ENCODE results near the gene SEC16A.

The SEC16A gene

GRCh38 chr9:136497916-136498695 lies 15.3 kb upstream of the SEC16A start:
- no peak overlapping the region for H3K27ac ChIP-seq (ENCODE audit: low read length)
- H3K4me3 ChIP-seq (ENCODE audit: low read depth in 1 of 2, low read length in 2 of 2), result no peak overlapping the region
- H3K4me1 ChIP-seq (ENCODE audit: control insufficient read depth in 1 of 2, insufficient read depth in 2 of 2, low read length in 2 of 2), result peaks cover 0 to 5% of the 10 kb centered on the region in 2 donors
- no peaks in the 10 kb centered on the region for H3K27me3 ChIP-seq (ENCODE audit: low read depth, low read length)
- H3K36me3 ChIP-seq (ENCODE audit: control insufficient read depth in 1 of 2, insufficient read depth in 2 of 2, low read length in 2 of 2), result peaks cover 11 to 81% of the 10 kb centered on the region in 2 donors
- H3K9me3 ChIP-seq (ENCODE audit: control insufficient read depth in 1 of 2, low read length in 2 of 2), result no peaks in the 10 kb centered on the region

- H3K4me1 ChIP-seq (ENCODE audit: control insufficient read depth in 1 of 2, insufficient read depth in 2 of 2, low read length in 2 of 2), result peaks cover 0 to 5% of the 10 kb centered on the region in 2 donors
- peaks cover 11 to 70% of the 10 kb centered on the region in 2 donors for H3K36me3 ChIP-seq (ENCODE audit: control insufficient read depth in 1 of 2, insufficient read depth in 2 of 2, low read length in 2 of 2)
- no peaks in the 10 kb centered on the region for H3K9me3 ChIP-seq (ENCODE audit: control insufficient read depth in 1 of 2, low read length in 2 of 2)
- H3K4me3 ChIP-seq (ENCODE audit: low read depth in 1 of 2, low read length in 2 of 2), result no peak overlapping the region
- no peak overlapping the region for H3K27ac ChIP-seq (ENCODE audit: low read length)
- H3K27me3 ChIP-seq (ENCODE audit: low read depth, low read length), result no peaks in the 10 kb centered on the region
Measured at GRCh38 chr9:136496801-136497620, 14.2 kb upstream of the SEC16A start.

DNA sequence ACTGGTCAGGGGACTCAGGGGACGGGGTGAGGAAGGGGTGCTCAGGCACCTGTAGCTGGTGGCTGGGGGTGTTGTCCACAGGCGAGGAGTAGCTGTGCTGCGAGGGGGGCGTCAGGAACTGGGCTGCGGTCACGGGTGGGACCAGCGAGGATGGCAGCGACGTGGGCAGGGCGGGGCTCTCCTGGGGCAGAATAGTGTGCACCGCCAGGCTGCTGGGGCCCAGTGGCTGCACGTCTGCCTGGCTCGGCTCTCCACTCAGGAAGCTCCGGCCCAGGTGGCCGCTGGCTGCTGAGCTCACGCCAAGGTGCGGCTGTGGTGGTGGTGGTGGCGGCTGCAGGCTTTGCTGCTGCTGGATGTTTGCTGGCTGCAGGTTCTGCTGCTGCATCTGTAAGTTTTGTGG lies 13.3 kb upstream of the SEC16A start:
- Histone ChIP-seq H3K27ac (ENCODE audit: low read length) (no peak overlapping the region), H3K27me3 (ENCODE audit: low read depth, low read length) (no peaks in the 10 kb centered on the region), H3K36me3 (ENCODE audit: control insufficient read depth in 1 of 2, insufficient read depth in 2 of 2, low read length in 2 of 2) (peaks cover 11 to 62% of the 10 kb centered on the region in 2 donors), H3K9me3 (ENCODE audit: control insufficient read depth in 1 of 2, low read length in 2 of 2) (no peaks in the 10 kb centered on the region), H3K4me1 (ENCODE audit: control insufficient read depth in 1 of 2, insufficient read depth in 2 of 2, low read length in 2 of 2) (peaks cover 0 to 5% of the 10 kb centered on the region in 2 donors), H3K4me3 (ENCODE audit: low read depth in 1 of 2, low read length in 2 of 2) (no peak overlapping the region)

GRCh38 chr9:136495238-136495800 lies 12.5 kb upstream of the SEC16A start:
- H3K27me3 ChIP-seq (ENCODE audit: low read depth, low read length), result no peaks in the 10 kb centered on the region
- H3K9me3 ChIP-seq (ENCODE audit: control insufficient read depth in 1 of 2, low read length in 2 of 2), result no peaks in the 10 kb centered on the region
- no peak overlapping the region for H3K27ac ChIP-seq (ENCODE audit: low read length)
- H3K4me3 ChIP-seq (ENCODE audit: low read depth in 1 of 2, low read length in 2 of 2), result no peak overlapping the region
- H3K36me3 ChIP-seq (ENCODE audit: control insufficient read depth in 1 of 2, insufficient read depth in 2 of 2, low read length in 2 of 2), result peaks cover 11 to 53% of the 10 kb centered on the region in 2 donors
- H3K4me1 ChIP-seq (ENCODE audit: control insufficient read depth in 1 of 2, insufficient read depth in 2 of 2, low read length in 2 of 2), result peaks cover 0 to 5% of the 10 kb centered on the region in 2 donors

GRCh38 chr9:136494531-136495215 lies 11.8 kb upstream of the SEC16A start:
- no peaks in the 10 kb centered on the region for H3K27me3 ChIP-seq (ENCODE audit: low read depth, low read length)
- H3K4me3 ChIP-seq (ENCODE audit: low read depth in 1 of 2, low read length in 2 of 2), result no peak overlapping the region
- peaks cover 0 to 5% of the 10 kb centered on the region in 2 donors for H3K4me1 ChIP-seq (ENCODE audit: control insufficient read depth in 1 of 2, insufficient read depth in 2 of 2, low read length in 2 of 2)
- peaks cover 11 to 47% of the 10 kb centered on the region in 2 donors for H3K36me3 ChIP-seq (ENCODE audit: control insufficient read depth in 1 of 2, insufficient read depth in 2 of 2, low read length in 2 of 2)
- H3K9me3 ChIP-seq (ENCODE audit: control insufficient read depth in 1 of 2, low read length in 2 of 2), result no peaks in the 10 kb centered on the region
- no peak overlapping the region for H3K27ac ChIP-seq (ENCODE audit: low read length)

GRCh38 chr9:136494012-136494411 lies 11.2 kb upstream of the SEC16A start:
- Histone ChIP-seq H3K27me3 (ENCODE audit: low read depth, low read length) (no peaks in the 10 kb centered on the region), H3K9me3 (ENCODE audit: control insufficient read depth in 1 of 2, low read length in 2 of 2) (no peaks in the 10 kb centered on the region), H3K27ac (ENCODE audit: low read length) (no peak overlapping the region), H3K4me3 (ENCODE audit: low read depth in 1 of 2, low read length in 2 of 2) (no peak overlapping the region), H3K4me1 (ENCODE audit: control insufficient read depth in 1 of 2, insufficient read depth in 2 of 2, low read length in 2 of 2) (peaks cover 0 to 5% of the 10 kb centered on the region in 2 donors), H3K36me3 (ENCODE audit: control insufficient read depth in 1 of 2, insufficient read depth in 2 of 2, low read length in 2 of 2) (peaks cover 6 to 40% of the 10 kb centered on the region in 2 donors)

- H3K27ac ChIP-seq (ENCODE audit: low read length), result no peak overlapping the region
- H3K27me3 ChIP-seq (ENCODE audit: low read depth, low read length), result no peaks in the 10 kb centered on the region
- peaks cover 3 to 36% of the 10 kb centered on the region in 2 donors for H3K36me3 ChIP-seq (ENCODE audit: control insufficient read depth in 1 of 2, insufficient read depth in 2 of 2, low read length in 2 of 2)
- H3K4me1 ChIP-seq (ENCODE audit: control insufficient read depth in 1 of 2, insufficient read depth in 2 of 2, low read length in 2 of 2), result peaks cover 0 to 5% of the 10 kb centered on the region in 2 donors
- no peaks in the 10 kb centered on the region for H3K9me3 ChIP-seq (ENCODE audit: control insufficient read depth in 1 of 2, low read length in 2 of 2)
- no peak overlapping the region for H3K4me3 ChIP-seq (ENCODE audit: low read depth in 1 of 2, low read length in 2 of 2)
Measured at GRCh38 chr9:136493567-136493971, 10.7 kb upstream of the SEC16A start.

- Histone ChIP-seq H3K9me3 (ENCODE audit: control insufficient read depth in 1 of 2, low read length in 2 of 2) (no peaks in the 10 kb centered on the region), H3K4me1 (ENCODE audit: control insufficient read depth in 1 of 2, insufficient read depth in 2 of 2, low read length in 2 of 2) (peaks cover 0 to 5% of the 10 kb centered on the region in 2 donors), H3K27me3 (ENCODE audit: low read depth, low read length) (no peaks in the 10 kb centered on the region), H3K4me3 (ENCODE audit: low read depth in 1 of 2, low read length in 2 of 2) (no peak overlapping the region), H3K27ac (ENCODE audit: low read length) (no peak overlapping the region), H3K36me3 (ENCODE audit: control insufficient read depth in 1 of 2, insufficient read depth in 2 of 2, low read length in 2 of 2) (peaks cover 0 to 30% of the 10 kb centered on the region in 2 donors)
Measured at GRCh38 chr9:136492978-136493522, 10.2 kb upstream of the SEC16A start.

DNA sequence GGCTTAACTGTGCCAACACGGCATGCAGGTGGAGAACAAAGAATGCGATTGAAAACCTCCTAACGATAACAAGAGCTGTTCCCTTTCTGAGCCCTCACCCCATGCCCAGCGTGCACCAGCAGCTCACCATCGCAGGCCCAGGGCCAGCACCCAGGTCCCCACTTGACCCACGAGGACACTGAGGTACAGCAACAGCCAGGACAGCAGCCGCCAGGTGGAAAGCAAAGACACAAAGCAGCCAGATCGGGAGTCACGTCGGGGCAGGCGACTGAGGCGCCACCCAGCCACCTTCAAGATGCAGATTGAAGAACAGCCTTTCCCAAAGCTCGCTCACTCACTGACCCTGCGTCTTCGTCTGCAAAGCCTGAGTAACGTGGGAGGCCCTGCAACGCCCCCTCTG lies 6.9 kb upstream of the SEC16A start:
- no peaks in the 10 kb centered on the region for H3K27me3 ChIP-seq (ENCODE audit: low read depth, low read length)
- H3K36me3 ChIP-seq (ENCODE audit: control insufficient read depth in 1 of 2, insufficient read depth in 2 of 2, low read length in 2 of 2), result peaks cover 0 to under 1% of the 10 kb centered on the region in 2 donors
- no peak overlapping the region for H3K27ac ChIP-seq (ENCODE audit: low read length)
- H3K4me3 ChIP-seq (ENCODE audit: low read depth in 1 of 2, low read length in 2 of 2), result no peak overlapping the region
- no peaks in the 10 kb centered on the region for H3K9me3 ChIP-seq (ENCODE audit: control insufficient read depth in 1 of 2, low read length in 2 of 2)
- H3K4me1 ChIP-seq (ENCODE audit: control insufficient read depth in 1 of 2, insufficient read depth in 2 of 2, low read length in 2 of 2), result peaks cover 0 to 6% of the 10 kb centered on the region in 2 donors

GRCh38 chr9:136488247-136489214 lies 5.7 kb upstream of the SEC16A start:
- Histone ChIP-seq H3K9me3 (ENCODE audit: control insufficient read depth in 1 of 2, low read length in 2 of 2) (no peaks in the 10 kb centered on the region), H3K27me3 (ENCODE audit: low read depth, low read length) (no peaks in the 10 kb centered on the region), H3K27ac (ENCODE audit: low read length) (no peak overlapping the region), H3K4me3 (ENCODE audit: low read depth in 1 of 2, low read length in 2 of 2) (no peak overlapping the region), H3K36me3 (ENCODE audit: control insufficient read depth in 1 of 2, insufficient read depth in 2 of 2, low read length in 2 of 2) (peaks cover 0 to under 1% of the 10 kb centered on the region in 2 donors), H3K4me1 (ENCODE audit: control insufficient read depth in 1 of 2, insufficient read depth in 2 of 2, low read length in 2 of 2) (peaks cover 0 to 11% of the 10 kb centered on the region in 2 donors)
